NCI-H1417 treated with DMSO at 0.1 percent for 48 hours (cell line): ENCODE results near the gene B4GALT5.
"Not testable (repeated sequence)": the region's sequence is repeated elsewhere in the genome, so short reads cannot be mapped to it uniquely, and the experiment has no call there.

Source experiments
- DNase-seq: peaks from one replicate; lab custom pipeline; 2025; lab: John Stamatoyannopoulos, UW

B4GALT5 gene, protein sequence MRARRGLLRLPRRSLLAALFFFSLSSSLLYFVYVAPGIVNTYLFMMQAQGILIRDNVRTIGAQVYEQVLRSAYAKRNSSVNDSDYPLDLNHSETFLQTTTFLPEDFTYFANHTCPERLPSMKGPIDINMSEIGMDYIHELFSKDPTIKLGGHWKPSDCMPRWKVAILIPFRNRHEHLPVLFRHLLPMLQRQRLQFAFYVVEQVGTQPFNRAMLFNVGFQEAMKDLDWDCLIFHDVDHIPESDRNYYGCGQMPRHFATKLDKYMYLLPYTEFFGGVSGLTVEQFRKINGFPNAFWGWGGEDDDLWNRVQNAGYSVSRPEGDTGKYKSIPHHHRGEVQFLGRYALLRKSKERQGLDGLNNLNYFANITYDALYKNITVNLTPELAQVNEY

DNA sequence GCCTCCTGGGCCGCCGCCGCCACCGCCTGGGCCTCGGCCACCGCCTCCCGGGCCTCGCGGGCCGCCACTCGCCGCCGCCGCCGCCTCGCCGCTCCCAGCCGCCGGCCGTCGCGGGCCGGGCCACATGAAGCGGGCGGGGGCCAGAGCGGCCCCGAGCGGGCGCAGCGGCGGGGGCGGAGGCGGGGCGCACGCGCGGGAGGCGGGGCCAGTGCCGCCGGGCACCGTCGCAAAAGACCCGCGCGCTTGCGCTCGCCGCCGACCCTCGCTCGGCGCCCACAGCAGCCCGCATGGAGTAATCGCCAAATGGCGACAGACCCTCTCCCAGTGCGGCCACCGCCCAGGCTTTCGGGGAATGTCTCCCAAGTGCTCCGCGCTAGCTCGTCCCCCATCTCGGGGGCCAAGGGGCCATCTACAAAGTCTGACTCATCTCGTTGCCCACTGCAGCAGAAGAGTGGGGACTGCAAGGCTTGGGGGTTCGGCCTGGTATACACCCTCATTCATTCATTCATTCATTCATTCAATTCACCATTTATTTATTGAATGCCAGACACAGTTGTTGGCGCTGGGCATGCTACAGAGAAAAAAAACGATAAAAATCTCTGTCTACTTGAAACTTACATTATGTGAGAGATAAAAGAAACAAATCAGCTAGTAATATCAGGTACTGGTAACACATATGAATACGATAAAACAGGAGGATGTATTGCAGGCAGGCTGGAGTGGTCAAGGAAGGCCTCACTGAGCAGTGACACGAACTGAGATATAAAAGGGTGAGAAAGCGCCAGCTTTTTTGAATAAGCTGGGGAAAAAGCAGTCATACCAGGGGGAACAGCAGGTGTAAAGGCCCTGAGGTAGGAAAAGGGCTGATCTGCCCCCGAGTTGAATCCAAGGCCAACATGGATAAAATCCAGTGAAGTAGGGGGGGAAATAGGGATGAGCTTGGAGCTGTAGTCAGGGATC is at the start of gene B4GALT5:
Gene B4GALT5, minus strand, starts transcription at position 126 of the 960 bp plus-strand sequence. CDS start 188 bp downstream, outside the sequence.
- DNase-seq, result peak; percentile 44

DNA sequence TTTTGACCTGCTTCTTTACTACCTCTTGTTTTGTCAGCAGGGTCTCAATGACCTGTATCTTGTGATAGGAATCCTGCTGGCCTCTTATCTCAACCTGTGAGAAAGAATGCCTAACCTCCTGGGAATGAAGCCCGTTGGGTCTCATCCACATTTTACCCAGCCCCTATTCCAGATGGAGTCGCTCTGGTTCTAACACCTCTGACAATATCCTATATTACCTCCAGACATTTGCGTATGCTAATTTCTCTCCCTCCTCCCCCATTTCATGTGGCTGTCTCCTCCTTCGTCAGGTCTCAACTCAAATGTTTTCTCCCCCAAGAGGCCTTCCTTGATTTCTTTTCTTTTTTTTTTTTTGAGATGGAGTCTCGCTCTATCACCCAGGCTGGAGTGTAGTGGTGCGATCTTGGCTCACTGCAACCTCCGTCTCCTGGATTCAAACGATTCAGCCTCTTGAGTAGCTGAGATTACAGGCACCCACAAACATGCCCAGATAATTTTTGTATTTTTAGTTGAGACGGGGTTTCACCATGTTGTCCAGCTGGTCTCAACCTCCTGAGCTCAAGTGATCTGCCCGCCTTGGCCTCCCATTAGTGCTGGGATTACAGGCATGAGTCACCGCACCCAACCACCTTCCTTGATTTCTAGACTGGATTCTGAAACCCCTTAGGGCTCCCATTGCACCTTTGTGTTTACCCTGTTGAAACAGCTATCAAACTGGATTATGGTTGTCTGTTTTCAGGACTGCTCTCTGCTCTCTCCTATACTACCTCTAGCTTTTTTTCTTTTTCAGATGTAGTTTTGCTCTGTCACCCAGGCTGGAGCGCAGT is 49.5 kb upstream of the B4GALT5 start:
- DNase-seq, result no peak

DNA sequence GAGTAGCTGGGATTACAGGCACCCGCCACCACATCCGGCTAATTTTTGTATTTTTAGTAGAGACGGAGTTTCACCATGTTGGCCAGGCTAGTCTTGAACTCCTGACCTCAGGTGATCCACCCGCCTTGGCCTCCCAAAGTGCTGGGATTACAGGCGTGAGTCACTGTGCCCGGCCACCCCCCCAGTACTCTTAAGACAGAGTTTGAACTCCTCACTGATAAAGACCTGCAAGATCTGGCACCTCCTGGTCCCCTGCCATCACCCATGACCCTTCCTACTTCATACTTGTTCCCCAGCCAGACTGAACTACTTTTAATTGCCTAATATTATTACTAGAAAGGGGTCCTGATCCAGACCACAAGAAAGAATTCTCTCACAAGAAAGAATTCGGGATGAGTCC is 48.2 kb upstream of the B4GALT5 start:
- not testable (repeated sequence) for DNase-seq

DNA sequence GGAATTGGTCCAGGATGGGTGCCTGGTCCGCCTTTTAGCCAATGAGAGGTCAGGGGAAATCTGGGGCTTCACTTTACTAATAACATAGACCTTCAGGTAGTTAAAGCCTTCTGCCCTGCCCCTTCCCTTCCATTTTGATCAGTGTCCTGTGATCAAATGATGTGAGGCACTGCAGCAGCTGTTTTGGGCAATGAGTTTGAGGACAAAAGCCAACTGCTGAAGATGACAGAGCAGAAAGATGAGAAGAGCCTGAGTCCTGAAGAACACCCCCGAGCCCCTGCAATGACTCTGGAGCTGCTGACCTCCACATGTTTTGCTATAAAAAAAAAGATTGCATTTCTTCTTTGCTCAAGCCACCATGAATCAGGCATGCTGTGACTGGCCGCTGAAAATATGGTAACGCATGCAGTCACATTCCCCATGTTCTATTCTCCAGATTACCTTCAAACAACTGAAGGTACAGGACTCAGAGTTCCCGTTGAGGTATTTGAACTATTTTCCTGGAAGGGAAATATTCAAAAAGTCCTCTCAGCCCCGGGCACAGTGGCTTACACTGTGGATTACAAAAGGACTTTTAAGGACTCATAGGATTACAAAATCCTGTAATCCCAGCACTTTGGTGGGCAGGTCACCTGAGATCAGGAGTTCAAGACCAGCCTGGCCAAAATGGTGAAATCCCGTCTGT is 45.7 kb upstream of the B4GALT5 start:
- no peak for DNase-seq

DNA sequence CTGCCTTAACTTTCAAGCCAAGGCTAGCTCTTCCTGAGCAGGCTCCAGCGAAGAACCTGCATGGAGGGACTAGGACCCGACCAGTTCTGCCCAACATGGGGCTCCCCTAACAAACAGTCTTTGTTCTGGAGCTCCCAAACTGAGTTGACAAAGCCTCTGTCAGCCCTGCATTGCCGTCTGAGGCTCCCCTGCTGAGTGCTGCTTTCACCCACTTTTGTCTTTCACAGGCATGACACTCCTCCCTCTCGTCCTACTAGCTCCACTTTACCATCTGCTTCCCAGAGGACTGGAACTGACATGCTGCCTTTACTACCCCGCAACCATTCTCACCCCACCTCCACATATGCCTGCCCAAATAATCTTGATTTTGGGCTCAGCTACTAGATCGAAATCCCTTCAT is 45.1 kb upstream of the B4GALT5 start:
- no peak for DNase-seq

DNA sequence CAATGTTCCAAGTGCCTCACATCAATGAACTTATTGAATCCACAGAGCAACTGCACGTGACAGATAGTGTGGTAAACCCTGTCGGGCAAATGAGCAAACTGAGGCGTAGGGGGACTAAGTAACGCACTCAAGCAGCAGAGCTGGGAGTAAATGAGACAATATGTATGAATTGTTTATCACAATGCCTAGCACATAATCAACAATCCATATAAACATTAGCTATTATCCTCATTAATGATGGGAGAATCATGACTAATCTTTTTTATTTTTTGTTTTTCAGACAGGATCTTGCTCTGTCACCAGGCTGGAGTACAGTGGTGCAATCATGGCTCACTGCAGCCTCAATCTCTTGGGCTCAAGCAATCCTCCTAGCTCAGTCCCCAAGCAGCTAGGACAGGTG is 43.9 kb upstream of the B4GALT5 start:
- DNase-seq, result no peak

DNA sequence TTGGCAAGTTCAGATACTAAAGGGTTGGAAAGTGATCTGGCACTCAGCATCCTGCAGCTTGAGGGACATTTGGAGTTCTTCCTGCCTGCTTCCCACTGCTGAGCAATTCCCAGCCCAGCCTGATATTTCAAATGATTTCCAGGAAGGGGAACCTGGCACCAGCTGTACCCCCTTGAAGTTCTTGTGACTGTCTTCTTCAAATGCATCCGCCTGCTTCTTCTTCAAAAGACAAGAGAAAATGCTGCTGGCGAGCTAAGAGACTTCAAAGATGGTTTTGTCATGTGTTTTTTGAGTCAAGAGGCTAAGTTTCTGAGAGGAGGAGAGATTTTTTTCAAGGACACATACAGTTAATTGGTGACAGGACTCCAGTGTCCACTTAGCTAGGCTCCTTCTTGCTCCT is 42.6 kb upstream of the B4GALT5 start:
- no peak for DNase-seq

DNA sequence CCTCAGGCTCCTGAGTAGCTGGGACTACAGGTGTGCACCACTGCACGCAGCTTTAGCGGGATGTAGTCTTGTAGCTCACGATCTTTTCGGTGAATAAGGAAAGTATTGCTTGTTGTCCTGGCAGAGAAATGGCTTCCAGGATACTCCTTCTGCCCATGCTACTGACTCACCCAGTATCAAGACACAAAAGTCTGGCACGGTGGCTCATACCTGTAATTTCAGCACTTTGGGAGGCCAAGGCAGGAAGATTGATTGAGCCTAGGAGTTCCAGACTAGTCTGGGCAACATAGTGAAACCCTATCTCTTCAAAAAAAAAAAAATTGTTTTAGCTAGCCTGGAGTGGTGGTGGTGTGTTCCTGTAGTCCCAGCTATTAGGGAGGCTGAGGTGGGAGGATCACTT is 40.9 kb upstream of the B4GALT5 start:
- DNase-seq, result no peak

DNA sequence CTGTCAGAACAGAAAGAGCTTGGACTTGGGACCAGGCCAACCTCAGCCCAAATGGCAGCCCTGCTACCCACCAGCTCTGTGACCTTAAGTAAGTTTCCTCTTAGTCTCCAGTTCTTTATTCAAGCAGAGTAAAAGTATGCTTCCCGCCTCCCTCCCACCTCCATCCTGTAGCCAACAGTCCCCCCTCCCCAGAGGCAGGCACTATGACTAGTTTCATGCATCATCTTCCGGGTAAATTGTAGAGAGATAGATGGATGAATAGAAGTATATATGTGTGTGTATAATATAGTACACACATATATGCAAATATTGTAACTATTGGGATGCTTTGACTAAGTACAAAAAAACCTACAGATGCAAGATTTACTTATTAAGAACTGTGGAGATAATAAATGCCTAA is 39.5 kb upstream of the B4GALT5 start:
- no peak for DNase-seq

DNA sequence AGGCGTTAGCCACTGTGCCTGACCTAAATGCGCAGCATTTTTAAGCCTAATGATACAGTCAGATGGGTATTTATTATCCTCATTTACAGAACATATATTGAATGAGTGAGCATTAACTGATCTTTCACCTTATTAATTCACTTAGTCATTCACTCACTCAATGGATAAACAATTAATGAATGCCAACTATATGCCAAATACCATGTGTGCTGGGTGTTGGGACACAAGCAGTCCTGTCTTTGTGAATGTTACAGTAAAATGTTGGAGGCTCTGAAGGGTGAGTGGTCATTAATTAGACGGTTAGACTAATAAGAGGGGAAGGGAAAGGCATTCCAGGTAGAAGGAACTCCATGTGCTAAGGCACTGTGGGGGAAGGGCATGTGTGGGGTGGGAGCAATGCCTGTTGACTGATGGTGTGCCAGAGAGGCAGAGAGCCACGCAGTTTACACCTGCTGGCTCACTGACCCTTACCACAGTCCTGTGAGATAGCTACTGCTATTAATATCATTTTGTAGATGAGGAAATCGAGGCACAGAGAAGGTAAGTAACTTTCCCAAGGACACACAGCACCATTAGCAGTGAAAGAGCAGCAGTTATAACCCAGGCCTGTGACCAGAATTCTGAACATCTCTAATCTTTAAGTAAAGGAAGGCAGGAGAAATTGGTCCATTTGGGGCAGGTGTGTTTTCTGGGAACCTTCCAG is 38.7 kb upstream of the B4GALT5 start:
- DNase-seq, result no peak

DNA sequence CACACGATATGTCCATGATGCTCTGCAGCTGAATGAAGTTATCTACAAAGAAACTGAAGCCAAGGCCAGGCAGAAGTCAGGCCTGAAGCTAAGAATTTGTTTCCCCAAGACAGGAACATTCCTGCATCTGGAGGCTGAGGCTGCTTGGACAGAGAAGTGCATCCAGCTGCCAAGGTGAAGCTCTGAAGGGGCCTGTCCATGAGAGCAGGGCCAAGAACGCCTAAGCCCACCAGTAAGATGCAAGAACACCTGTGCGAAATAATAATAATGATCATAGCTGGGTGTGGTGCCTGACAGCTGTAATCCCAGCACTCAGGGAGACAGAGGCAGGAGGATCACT is 37.7 kb upstream of the B4GALT5 start:
- DNase-seq, result no peak

DNA sequence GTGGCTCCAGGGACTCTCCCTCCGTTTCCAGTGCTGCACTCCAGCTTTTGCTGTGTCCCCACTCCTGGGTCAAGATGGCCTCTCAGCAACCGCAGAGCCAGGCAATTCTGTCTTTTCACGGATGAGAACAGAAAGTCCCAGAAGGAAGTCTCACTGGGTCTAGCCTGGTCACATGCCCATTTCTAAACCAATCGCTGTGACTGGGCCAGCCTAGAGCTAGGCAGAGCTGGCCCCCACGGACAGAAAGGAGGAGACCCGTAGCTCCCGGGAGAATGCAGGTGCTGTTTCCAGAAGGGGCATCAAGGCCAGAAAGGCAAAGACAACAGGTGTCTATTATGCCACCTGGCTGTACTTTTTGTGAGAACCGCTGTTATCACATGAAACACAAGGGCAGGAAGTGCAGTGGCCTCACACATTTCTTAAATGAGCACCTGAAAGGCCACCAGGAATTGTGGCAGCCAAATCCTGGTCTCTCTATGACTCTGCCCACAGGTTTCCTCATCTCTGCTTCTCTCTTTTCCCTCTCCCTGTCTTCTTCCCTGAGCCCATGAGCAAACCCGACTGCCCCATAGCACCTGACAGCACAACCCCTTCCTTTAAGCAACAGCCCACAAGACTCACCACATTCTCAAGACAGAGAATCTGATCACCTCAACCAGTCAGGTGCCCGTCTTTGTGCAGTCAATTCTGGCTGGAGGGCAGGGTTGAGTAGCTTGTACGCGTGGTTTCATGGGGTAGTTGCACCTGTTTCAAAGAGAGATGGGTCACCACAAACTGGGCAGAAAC is 37.1 kb upstream of the B4GALT5 start:
- DNase-seq, result no peak

DNA sequence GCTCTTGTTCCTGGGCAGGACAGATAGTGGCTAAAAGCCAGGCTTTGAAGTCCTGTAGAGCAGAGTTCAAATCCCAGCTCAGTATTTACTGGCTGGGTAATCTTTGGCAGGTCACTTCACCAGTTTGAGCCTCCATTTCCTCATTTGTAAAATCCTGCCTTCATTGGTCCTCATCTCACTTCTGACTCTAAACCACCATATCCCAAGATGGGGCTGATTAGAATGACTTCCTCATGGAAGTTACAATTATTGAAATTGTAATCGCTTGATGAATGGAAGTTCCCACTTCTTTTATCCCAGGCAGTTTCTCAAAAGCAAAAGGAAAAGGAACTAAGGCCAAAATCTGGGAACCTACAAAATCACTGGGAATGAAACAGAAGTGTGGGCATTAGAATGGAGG is 35.9 kb upstream of the B4GALT5 start:
- DNase-seq, result no peak

DNA sequence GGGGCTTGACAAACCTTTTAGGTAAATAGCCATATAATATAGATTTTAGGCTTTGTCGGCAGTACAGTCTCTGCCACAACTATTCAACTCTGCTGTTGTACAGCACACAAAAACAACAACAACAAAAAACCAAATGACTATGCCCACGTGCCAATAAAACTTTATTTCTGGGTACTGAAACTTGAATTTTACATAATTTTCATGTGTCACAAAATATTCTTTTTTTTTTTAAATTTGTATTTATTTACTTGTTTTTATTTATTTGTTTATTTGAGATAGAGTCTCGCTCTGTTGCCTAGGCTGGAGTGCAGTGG is 34.8 kb upstream of the B4GALT5 start:
- no peak for DNase-seq

DNA sequence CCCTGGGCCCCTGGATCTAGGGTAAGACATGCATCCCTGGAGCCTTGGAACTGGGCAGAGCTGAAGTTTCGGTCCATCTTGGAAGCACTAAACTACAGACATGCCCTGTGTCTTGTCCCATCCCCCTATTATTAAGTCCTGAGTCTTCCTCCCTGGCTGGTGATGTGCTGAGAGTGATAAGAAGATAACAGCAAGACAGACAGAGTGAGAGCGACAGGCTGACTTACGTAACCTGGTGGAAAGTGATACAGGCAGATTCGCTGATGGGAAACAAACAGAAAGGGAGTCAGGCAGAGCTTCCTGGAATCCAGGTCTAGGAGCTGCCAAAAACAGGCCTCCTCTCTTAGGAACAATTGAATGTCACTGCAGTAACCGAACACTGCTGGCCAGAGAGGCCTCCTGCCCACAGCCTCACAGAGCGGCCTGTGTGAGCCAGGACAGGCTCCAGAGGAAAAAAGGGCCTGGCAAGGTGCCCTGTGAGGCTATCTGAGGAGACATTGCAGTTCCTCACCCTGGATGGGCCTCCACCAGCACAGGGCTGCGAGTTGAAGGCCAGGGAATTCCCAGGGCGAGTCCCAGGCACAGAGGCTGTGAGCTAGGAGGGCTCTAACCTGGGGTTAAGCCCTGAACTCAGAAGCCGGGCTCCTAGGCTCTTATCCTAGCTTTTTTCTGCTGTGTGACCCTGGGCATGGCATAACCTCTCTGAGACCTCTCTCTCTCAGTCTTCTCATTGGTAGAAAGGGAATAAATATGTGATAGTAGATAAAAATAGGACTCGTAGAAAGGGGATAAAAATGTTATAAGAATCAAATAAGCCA is 34.2 kb upstream of the B4GALT5 start:
- no peak for DNase-seq

DNA sequence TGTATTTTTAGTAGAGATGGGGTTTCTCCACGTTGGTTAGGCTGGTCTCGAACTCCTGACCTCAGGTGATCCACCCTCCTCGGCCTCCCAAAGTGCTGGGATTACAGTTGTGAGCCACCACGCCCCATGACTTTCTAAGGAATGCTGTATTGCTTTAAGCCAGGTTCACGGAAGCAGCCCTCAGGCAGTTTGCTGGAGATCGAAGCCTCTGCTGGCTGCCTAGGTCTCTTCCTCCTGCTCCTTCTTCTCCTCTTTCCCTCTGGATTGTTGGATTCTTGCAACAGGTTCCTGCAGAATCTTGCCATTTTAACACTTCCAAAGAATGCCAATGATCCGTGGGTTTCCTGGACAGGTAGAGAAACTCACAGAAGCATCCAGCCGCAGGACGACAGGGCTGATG is 29.3 kb upstream of the B4GALT5 start:
- DNase-seq, result no peak

DNA sequence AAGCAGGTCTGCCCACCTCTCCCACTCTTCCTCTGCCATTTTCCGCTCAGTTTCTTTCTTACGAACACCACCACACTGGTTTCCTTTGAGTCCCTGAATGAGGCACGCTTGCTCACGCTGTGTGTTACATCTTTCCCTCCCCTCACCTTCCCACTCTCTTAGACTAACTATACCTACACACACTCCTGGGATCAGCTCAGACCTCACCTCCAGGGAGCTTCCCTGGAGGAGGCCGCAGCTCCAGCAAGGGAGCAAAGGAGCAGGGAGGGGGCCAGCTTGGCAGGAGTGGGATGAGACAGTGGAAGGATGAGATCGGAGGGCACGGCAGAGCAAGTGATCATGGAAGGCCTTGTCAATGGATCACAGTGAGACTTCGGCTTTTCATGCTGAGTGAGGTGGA is 28.3 kb upstream of the B4GALT5 start:
- DNase-seq, result no peak

DNA sequence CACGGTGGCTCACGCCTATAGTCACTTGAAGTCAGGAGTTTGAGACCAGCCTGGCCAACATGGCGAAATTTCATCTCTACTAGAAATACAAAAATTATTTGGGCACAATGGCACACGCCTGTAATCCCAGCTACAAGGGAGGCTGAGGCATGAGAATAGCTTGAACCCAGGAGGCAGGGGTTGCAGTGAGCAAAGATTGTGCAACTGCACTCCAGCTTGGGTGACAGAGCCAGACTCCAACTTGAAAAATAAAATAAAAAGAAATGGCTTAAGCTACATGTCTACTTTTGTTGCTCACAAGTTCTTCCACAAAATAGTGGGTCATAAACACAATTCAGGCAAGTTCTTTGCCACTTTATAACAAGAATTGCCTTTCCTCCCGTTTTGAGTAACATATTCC is 27.1 kb upstream of the B4GALT5 start:
- DNase-seq, result no peak

DNA sequence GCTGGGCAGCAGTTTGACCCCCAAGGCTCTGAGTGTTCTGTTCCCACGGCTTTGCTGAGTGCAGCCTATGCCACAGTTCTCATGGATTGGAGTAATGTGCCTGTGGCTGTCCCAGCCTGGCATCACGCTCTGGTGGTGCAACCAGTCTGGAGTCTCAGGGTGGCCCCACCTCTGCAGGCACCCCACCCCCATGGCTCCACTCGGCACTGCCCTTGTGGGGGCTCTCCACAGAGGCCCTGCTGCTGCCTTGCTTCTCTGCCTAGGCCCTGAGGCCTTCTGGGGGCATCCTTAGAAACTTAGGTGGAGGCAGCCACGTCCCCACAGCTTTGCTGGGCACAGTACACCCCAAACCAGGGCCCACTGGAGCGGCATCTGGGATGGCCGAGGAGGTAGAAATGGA is 25.4 kb upstream of the B4GALT5 start:
- no peak for DNase-seq

DNA sequence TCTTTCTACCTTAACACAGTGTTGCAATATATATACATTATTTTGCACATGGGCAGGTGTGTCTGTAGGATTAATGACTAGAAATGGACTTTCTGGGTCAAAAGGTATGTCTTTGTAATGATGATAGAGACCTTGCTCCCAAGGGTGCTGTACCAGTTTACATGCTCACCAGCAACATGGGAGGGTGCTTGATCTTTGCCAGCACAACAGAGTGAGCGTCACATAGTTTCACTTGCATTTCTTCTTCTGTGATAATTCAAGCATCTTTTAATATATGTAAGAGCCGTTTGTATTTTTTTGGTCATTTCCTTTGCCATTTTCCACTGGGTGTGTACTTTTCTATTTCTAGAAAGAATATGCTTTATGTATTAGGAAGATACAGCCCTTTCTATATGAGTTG is 23.6 kb upstream of the B4GALT5 start:
- no peak for DNase-seq
